GM12891 (cell line): Measurements from ENCODE around the gene TMEM245.

Source experiments
- POLR2A ChIP-seq: IDR thresholded peaks from 2 replicates; pipeline ENCODE4 v1.6.1; 2011; ENCODE audit warnings: low read depth, low read length, control low read depth
- POLR2AphosphoS5 ChIP-seq: IDR thresholded peaks from 2 replicates; pipeline ENCODE4 v1.6.1; 2011; ENCODE audit warnings: low read depth, low read length, control low read depth
- TAF1 ChIP-seq: IDR thresholded peaks from 2 replicates; pipeline ENCODE4 v1.6.1; 2011; ENCODE audit warnings: low read depth, low read length, control low read depth

- TF ChIP-seq POLR2A = no peak
- TF ChIP-seq POLR2AphosphoS5 = no peak
- no peak for TF ChIP-seq TAF1
These were observed 100.3 kb downstream of the TMEM245 start for GRCh38 chr9:109019420-109019819.
